ENCODE data around the gene STX7.
"Not testable (repeated sequence)": the region's sequence is repeated elsewhere in the genome, so short reads cannot be mapped to it uniquely, and the experiment has no call there.

Gene STX7
- 33.8 to 270 (median 124) reads per million in 17 experiments for total RNA-seq

GRCh38 chr6:132512638-132513632 is at the start of gene STX7:
Gene STX7, minus strand, starts transcription at chr6:132513116. Its CDS starts 9,586 bp downstream, at chr6:132503530.
- peak; percentile 95 to 97 (median 96) for DNase-seq

GRCh38 chr6:132560087-132560486 is 47.2 kb upstream of the STX7 start:
- not testable (repeated sequence) for DNase-seq

- DNase-seq = no peak
These were observed 39.5 kb upstream of the STX7 start, which contains the start of gene TAAR8 for GRCh38 chr6:132552372-132552771. Gene TAAR8, plus strand, starts transcription at chr6:132552672. Its CDS starts 21 bp downstream, at chr6:132552693.

- no peak for DNase-seq
These were observed 38.3 kb upstream of the STX7 start for GRCh38 chr6:132551214-132551613.

- DNase-seq = no peak
These were observed 36.0 kb upstream of the STX7 start for GRCh38 chr6:132548746-132549463.

GRCh38 chr6:132544826-132545225 is 31.9 kb upstream of the STX7 start:
- no peak for DNase-seq

- no peak for DNase-seq
These were observed 25.1 kb upstream of the STX7 start, which contains the start of gene TAAR9 for GRCh38 chr6:132537977-132538376. Gene TAAR9, plus strand, starts transcription at chr6:132538277. Its CDS starts 13 bp downstream, at chr6:132538290.

- no peak for DNase-seq
These were observed 24.2 kb upstream of the STX7 start for GRCh38 chr6:132537145-132537544.

- DNase-seq = not testable (repeated sequence)
These were observed 21.6 kb upstream of the STX7 start for GRCh38 chr6:132534546-132534945.

- DNase-seq = peak; percentile 70 to 86 (median 74)
These were observed 17.5 kb upstream of the STX7 start for GRCh38 chr6:132530293-132530974.

- peak in 2 of 4 experiments; percentile 6 to 12 for DNase-seq
These were observed 14.9 kb upstream of the STX7 start for GRCh38 chr6:132527791-132528190.

- no peak for DNase-seq
These were observed 13.5 kb upstream of the STX7 start for GRCh38 chr6:132526461-132526860.

- DNase-seq = no peak
These were observed 12.9 kb upstream of the STX7 start for GRCh38 chr6:132525866-132526265.

GRCh38 chr6:132524646-132525045 is 11.7 kb upstream of the STX7 start:
- no peak for DNase-seq

- DNase-seq = no peak
These were observed 8.0 kb upstream of the STX7 start for GRCh38 chr6:132520953-132521352.

- no peak for DNase-seq
These were observed 2.5 kb upstream of the STX7 start for GRCh38 chr6:132515386-132515785.

GRCh38 chr6:132513831-132514545 is 1.1 kb upstream of the STX7 start:
- DNase-seq = peak; percentile 10 to 79 (median 54)

GRCh38 chr6:132512342-132512637 is 626 bp downstream of the STX7 start:
- DNase-seq = no peak

GRCh38 chr6:132511831-132512220 is 1.1 kb downstream of the STX7 start:
- peak in 3 of 4 experiments; percentile 14 to 40 (median 33) for DNase-seq

- DNase-seq = peak; percentile 72 to 89 (median 86)
These were observed 1.6 kb downstream of the STX7 start for GRCh38 chr6:132511210-132511830.

Data from suppressor macrophage (primary cell).